Psoas muscle (tissue), 8 donors: ENCODE results near the gene TOMM34. TPM values are rescaled to one million over a fixed set of nuclear protein-coding genes. Genes with fewer than 3 reads are reported as not detected.

Experiments
- ATAC-seq, 4 donors: fragments of 200-7000 bp; cut with Tn5 transposase; one replicate each; pipeline ENCODE4 v1.9.1; 2020; ENCODE audit warnings: moderate library complexity in 3 of 4, mild to moderate bottlenecking in 2 of 4
- DNase-seq, 2 donors: peaks; one replicate each; pipeline ENCODE4 v3.0.0-alpha.2; 2020
- H3K27ac ChIP-seq: fragments of 200-600 bp; one replicate; pipeline ENCODE4 v1.8.0; 2022
- H3K27me3 ChIP-seq, 3 donors: fragments of 200-600 bp in 1 of 3; one replicate each; pipeline versions ENCODE4 v1.6.1 to v1.8.0; 2013 to 2022; ENCODE audit warnings: low read length in 2 of 3, mild to moderate bottlenecking in 2 of 3, moderate library complexity in 1 of 3; ENCODE audit not compliant: insufficient read depth in 3 of 3
- H3K36me3 ChIP-seq, 2 donors: fragments of 200-600 bp in 1 of 2; one replicate each; pipeline versions ENCODE4 v1.6.1 to v1.8.0; 2013 to 2022; ENCODE audit warnings: low read depth in 1 of 2, mild to moderate bottlenecking in 1 of 2, moderate library complexity in 1 of 2; ENCODE audit not compliant: insufficient read depth in 1 of 2
- H3K4me1 ChIP-seq: fragments of 200-600 bp; one replicate; pipeline ENCODE4 v1.8.0; 2022
- H3K4me3 ChIP-seq: fragments of 200-600 bp; one replicate; pipeline ENCODE4 v1.8.0; 2022; ENCODE audit warnings: mild to moderate bottlenecking
- H3K9me3 ChIP-seq: fragments of 200-600 bp; one replicate; pipeline ENCODE4 v1.8.0; 2022
- WGBS, 3 donors: extraction: QIAGEN DNeasy Blood & Tissue Kit; methylation state at CpG; one replicate each; pipeline versions ENCODE4 v1.1.6 to v1.1.7; 2013; 5-methylcytosine and 5-hydroxymethylcytosine counted together
- intact Hi-C, 2 donors: fragments of 100-400 bp; cut with DNase I; formaldehyde crosslinking; loops; one replicate each; pipeline versions ENCODE4 v1.11.0 to v1.14.2; 2022
- polyA plus RNA-seq, 3 donors: library from polyadenylated mRNA; stranded (reverse); fragments of 200-250 nt; gene quantifications; one replicate each; pipeline ENCODE4 v1.2.3, GENCODE V29; 2013
- total RNA-seq, 4 donors: library from RNA; stranded (reverse); fragmentation: NEBNext Ultra II Directional in 2 of 4; extraction: Animal tissue kit (Norgen Biotek cat#: 25700) in 2 of 4; gene quantifications; one replicate each; pipeline versions ENCODE4 v1.2.1 to v1.2.4, GENCODE V29; 2021 to 2023
- TF ChIP-seq, protein P1 (sequence below): fragments of 200-600 bp; IDR thresholded peaks from one replicate; pipeline ENCODE4 v1.8.0; 2022; ENCODE audit warnings: antibody characterized with exemption
- donor health status: healthy with polysubstance abuse.
- donor health status: DM: no; HTN: no; CAD: no; lungs with moderate emphysema.
- donor health status: Bipolar disorder and iron deficiency.
- donor health status: healthy.
- donor health status: DM: yes; HTN: yes; CAD: no.
- donor health status: DM: no; HTN: no; CAD: no.
- donor health status: DM: no; HTN: no; CAD: no.
- donor health status: DM: yes; HTN: yes; CAD: no.

TOMM34 gene
- total and polyA plus RNA-seq, 7 donors = 9.6 to 38.0 (median 17.6) TPM

DNA sequence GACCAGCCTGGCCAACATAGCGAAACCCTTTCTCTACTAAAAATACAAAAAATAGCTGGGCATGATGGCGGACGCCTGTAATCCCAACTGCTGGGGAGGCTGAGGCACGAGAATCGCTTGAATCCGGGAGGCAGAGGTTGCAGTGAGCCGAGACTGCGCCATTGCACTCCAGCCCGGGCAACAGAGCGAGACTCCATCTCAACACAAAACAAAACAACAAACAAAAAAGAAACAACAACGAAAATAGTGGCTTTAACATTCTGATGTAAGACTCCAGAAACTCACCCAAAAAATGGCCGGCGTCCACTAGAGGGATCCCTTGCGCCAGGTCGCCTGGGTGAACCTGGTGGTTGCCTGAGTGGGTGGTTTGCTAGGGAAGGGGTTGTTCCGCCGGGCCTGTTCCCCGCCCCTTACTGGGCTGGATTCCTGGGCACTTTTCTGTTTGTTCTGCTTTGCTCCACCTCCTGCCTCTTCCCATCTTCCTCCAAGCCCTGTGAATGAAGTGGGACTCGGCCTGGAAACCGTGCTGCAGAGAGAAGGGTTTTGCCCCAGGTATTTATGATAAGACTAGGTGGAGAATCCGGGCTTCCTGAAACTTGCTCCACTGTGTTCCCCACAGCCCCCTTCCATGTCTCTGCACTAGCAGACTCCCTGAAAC lies 48.8 kb downstream of the TOMM34 start:
- intact Hi-C loops = no loop called here
- Histone ChIP-seq H3K4me3 (no peak overlapping the region), H3K9me3 (no peaks in the 10 kb centered on the region), H3K27ac (no peak overlapping the region), H3K27me3 (peaks cover 0 to 9% (median 2%) of the 10 kb centered on the region in 3 donors), H3K4me1 (peaks cover 9% of the 10 kb centered on the region), H3K36me3 (peaks cover 2 to 25% of the 10 kb centered on the region in 2 donors)
- WGBS, 3 donors = 70 to 72% (median 70%) methylated on average over 21 of the region's 21 CpGs
- DNase-seq (no peak), ATAC-seq (no peak)
- TF ChIP-seq, protein P1, sequence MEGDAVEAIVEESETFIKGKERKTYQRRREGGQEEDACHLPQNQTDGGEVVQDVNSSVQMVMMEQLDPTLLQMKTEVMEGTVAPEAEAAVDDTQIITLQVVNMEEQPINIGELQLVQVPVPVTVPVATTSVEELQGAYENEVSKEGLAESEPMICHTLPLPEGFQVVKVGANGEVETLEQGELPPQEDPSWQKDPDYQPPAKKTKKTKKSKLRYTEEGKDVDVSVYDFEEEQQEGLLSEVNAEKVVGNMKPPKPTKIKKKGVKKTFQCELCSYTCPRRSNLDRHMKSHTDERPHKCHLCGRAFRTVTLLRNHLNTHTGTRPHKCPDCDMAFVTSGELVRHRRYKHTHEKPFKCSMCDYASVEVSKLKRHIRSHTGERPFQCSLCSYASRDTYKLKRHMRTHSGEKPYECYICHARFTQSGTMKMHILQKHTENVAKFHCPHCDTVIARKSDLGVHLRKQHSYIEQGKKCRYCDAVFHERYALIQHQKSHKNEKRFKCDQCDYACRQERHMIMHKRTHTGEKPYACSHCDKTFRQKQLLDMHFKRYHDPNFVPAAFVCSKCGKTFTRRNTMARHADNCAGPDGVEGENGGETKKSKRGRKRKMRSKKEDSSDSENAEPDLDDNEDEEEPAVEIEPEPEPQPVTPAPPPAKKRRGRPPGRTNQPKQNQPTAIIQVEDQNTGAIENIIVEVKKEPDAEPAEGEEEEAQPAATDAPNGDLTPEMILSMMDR = no peak

DNA sequence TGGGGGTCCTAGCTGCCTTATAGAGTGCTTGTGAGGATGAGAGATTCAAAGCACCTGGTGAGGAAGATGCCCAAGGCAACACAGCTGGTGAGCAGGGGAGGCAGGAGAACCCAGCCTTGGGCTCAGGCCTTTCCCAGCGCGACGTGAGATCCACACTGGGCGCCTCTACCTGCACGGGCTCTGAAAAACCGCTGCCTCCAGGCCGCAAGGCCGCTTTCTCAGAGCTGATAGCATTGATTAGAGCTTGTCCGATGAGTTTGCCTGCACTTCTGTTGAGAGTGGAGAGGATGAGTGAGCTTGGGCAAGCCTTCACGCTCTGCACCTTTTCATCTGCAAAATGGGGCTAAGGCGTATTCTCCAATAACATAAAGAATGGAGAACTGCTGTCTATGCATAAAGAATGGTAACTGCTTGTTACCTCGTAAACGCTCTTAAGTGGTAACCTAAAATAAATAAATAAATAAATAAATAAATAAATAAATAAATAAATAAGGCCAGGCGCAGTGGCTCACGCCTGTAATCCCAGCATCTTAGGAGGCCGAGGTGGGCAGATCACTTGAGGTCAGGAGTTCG lies 49.4 kb downstream of the TOMM34 start:
- intact Hi-C loops = no loop called here
- ATAC-seq = peak in 1 of 4 donors; percentile 11
- Histone ChIP-seq H3K36me3 (peaks cover 3 to 31% of the 10 kb centered on the region in 2 donors), H3K27ac (no peak overlapping the region), H3K4me3 (no peak overlapping the region), H3K27me3 (peaks cover 0 to 9% (median 2%) of the 10 kb centered on the region in 3 donors), H3K4me1 (peaks cover 9% of the 10 kb centered on the region), H3K9me3 (no peaks in the 10 kb centered on the region)
- TF ChIP-seq, protein P1 = no peak
- DNase-seq = no peak
- WGBS, 3 donors = 64 to 72% (median 71%) methylated on average over 17 of the region's 17 CpGs

DNA sequence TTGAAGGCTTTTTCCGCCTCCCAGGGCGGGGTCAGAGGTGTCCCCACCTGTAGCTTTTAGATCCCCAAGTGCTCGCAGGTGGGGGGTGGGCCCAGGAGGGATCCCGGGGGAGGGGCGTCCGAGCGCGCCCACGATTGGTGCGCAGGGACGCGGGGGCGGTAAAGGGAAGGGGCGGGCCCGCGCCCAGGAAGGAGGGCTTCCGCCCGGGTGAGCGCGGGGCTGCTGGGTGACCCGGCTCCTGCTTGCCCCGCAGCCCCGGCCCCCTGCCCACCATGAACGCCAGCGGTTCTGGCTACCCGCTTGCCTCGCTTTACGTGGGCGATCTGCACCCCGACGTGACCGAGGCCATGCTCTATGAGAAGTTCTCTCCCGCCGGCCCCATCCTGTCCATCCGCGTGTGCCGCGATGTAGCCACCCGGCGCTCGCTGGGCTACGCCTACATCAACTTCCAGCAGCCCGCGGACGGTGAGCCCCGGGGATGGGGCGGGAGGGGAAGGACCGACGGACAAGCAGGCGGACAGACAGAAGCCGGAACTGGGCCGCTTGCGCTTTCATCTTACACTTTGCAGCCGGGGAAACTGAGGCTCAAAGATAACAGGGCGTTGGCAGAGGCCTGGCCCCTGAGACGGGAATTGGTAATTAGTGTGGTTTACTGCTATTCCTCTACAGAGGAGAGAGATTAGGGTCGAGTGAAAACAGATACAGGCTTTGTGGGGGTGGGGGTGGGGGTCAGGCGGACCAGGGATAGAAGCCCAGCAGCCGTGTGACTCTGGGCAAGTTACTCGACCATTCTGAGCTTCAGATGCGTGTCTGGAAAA lies 50.1 kb downstream of the TOMM34 start, which contains the start of gene PABPC1L:
Gene PABPC1L (plus strand): TSS at position 189 of the 818 bp plus-strand sequence. CDS start 84 bp downstream, at position 273.
- ATAC-seq = peak; percentile 65 to 83 (median 76)
- WGBS, 3 donors = 2 to 4% (median 3%) methylated on average over 34 to 61 of the region's 61 CpGs
- Histone ChIP-seq H3K9me3 (no peaks in the 10 kb centered on the region), H3K4me1 (peaks cover 9% of the 10 kb centered on the region), H3K27me3 (peaks cover 0 to 9% (median 2%) of the 10 kb centered on the region in 3 donors), H3K36me3 (peaks cover 9 to 38% of the 10 kb centered on the region in 2 donors), H3K27ac (no peak within 1 kb of the TSS), H3K4me3 (peak within 1 kb of the TSS; percentile 69)
- DNase-seq = peak; percentile 57 to 75
- intact Hi-C loops = no loop called here
- TF ChIP-seq, protein P1 = no peak

DNA sequence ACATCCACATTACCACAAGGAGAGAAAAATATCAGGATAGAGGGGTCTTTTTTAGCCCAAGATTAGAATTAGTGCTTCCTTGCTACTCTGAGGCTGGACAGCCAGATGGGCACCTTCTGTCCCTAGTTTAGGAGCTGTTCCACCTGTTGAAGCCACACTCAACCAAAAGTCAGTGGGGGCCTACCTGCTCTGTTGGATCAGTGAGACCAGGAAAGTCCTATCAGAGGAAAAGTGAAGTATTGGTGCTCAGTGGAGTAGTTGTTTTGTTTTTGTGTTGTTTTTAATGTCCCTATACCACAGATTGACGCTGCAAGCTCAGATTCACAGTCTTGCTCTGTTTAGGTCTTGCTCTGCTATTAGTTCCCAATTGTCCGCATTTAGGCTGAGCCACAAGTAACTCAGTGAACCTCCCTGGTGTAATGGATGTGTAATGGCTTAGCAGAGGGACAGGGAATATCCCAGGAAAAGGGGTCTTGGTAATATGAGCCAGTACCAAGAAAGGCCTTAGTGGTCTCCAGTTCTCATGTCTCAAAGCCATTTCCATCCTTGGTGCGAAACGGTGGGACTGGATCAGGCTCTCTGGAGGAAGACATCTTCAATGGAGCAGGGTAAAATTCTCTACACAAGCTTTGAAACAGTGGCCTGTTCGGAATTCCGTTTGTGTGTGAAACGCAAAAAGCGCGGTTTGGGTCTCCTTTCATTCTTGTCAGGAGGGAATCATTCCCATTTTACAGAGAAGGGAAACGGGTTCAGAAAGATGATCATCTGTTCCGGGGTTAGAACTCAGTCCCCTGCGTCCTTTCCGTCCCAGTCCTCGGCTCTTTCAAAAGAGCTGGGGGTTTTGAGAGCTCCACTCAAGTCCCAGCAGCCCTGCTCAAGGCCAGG lies 51.0 kb downstream of the TOMM34 start:
- peaks cover 9% of the 10 kb centered on the region for H3K4me1 ChIP-seq
- H3K27ac ChIP-seq = no peak overlapping the region
- peaks cover 14 to 47% of the 10 kb centered on the region in 2 donors for H3K36me3 ChIP-seq
- peak overlapping the region; percentile 69 for H3K4me3 ChIP-seq
- peaks cover 0 to 9% (median 2%) of the 10 kb centered on the region in 3 donors for H3K27me3 ChIP-seq
- H3K9me3 ChIP-seq = no peaks in the 10 kb centered on the region
- peak in 3 of 4 donors; percentile 6 to 15 (median 12) for ATAC-seq
- intact Hi-C loops = no loop called here
- no peak for DNase-seq
- TF ChIP-seq, protein P1 = no peak
- WGBS, 3 donors = 24 to 28% (median 25%) methylated on average over 14 of the region's 14 CpGs
